ENCODE data around the gene OAF.

- TF ChIP-seq CTCF (conservative IDR thresholded peaks at IDR 0.05; ENCODE audit: low read depth, low read length) (no peak), EZH2 (IDR thresholded peaks at IDR 0.05; ENCODE audit: borderline replicate concordance, low read depth, low read length, poor library complexity, severe bottlenecking) (no peak)
Measured at GRCh38 chr11:120173807-120174206, 37.0 kb upstream of the OAF start.

Data from A673 (cell line).